ENCODE data around the gene MSH6.

Gene MSH6

GRCh38 chr2:47799031-47799609 lies 16.2 kb downstream of the MSH6 start:
- H3F3A ChIP-seq (ENCODE audit: low read depth): no peaks in the 10 kb centered on the region

GRCh38 chr2:47801118-47801517 lies 18.2 kb downstream of the MSH6 start:
- TF ChIP-seq CTCF (conservative IDR thresholded peaks at IDR 0.05; ENCODE audit: low read length): no peak
- no peak for TF ChIP-seq EZH2phosphoT487 (IDR thresholded peaks at IDR 0.05; ENCODE audit: borderline replicate concordance)
- Histone ChIP-seq H3K9me3 (ENCODE audit: insufficient read depth, low read depth, low read length) (no peaks in the 10 kb centered on the region), H3K9me2 (replicated peaks; ENCODE audit: low read depth, low read length) (no peaks in the 10 kb centered on the region), H4K20me1 (ENCODE audit: insufficient read depth, low read length, poor library complexity, severe bottlenecking) (peaks cover 69% of the 10 kb centered on the region), H3F3A (ENCODE audit: low read depth) (no peaks in the 10 kb centered on the region), H3K79me2 (ENCODE audit: insufficient read depth, low read length) (peaks cover 72% of the 10 kb centered on the region; the same call in 1 of the 2 replicates), H3K27me3 (ENCODE audit: insufficient read depth, low read length, poor library complexity, severe bottlenecking) (no peaks in the 10 kb centered on the region), H3K36me3 (ENCODE audit: insufficient read depth, low read length) (peaks cover 99% of the 10 kb centered on the region), H2AFZ (ENCODE audit: low read length) (no peak overlapping the region), H3K9ac (ENCODE audit: low read depth, low read length, poor library complexity, severe bottlenecking) (no peak overlapping the region), H3K4me3 (ENCODE audit: low read length, poor library complexity, severe bottlenecking) (no peak overlapping the region), H3K4me1 (ENCODE audit: insufficient read depth, low read length, poor library complexity, severe bottlenecking) (no peaks in the 10 kb centered on the region), H3K4me2 (ENCODE audit: low read depth, low read length, poor library complexity, severe bottlenecking) (no peak overlapping the region)

More at GRCh38 chr2:47799031-47799609, 16.2 kb downstream of the MSH6 start:
- H3K9ac ChIP-seq (ENCODE audit: low read depth, low read length, poor library complexity, severe bottlenecking): no peak overlapping the region
- H2AFZ ChIP-seq (ENCODE audit: low read length): no peak overlapping the region
- H3K4me1 ChIP-seq (ENCODE audit: insufficient read depth, low read length, poor library complexity, severe bottlenecking): no peaks in the 10 kb centered on the region
- no peak for TF ChIP-seq CTCF (conservative IDR thresholded peaks at IDR 0.05; ENCODE audit: low read length)
- no peak for TF ChIP-seq EZH2phosphoT487 (IDR thresholded peaks at IDR 0.05; ENCODE audit: borderline replicate concordance)
- peaks cover 98% of the 10 kb centered on the region for H3K36me3 ChIP-seq (ENCODE audit: insufficient read depth, low read length)
- H3K4me2 ChIP-seq (ENCODE audit: low read depth, low read length, poor library complexity, severe bottlenecking): no peak overlapping the region
- H4K20me1 ChIP-seq (ENCODE audit: insufficient read depth, low read length, poor library complexity, severe bottlenecking): peaks cover 76% of the 10 kb centered on the region
- no peaks in the 10 kb centered on the region for H3K9me3 ChIP-seq (ENCODE audit: insufficient read depth, low read depth, low read length)
- no peaks in the 10 kb centered on the region for H3K9me2 ChIP-seq (replicated peaks; ENCODE audit: low read depth, low read length)
- H3K4me3 ChIP-seq (ENCODE audit: low read length, poor library complexity, severe bottlenecking): no peak overlapping the region
- peaks cover 92% of the 10 kb centered on the region for H3K79me2 ChIP-seq (ENCODE audit: insufficient read depth, low read length)
- H3K27me3 ChIP-seq (ENCODE audit: insufficient read depth, low read length, poor library complexity, severe bottlenecking): no peaks in the 10 kb centered on the region

- Histone ChIP-seq H2AFZ (ENCODE audit: low read length) (no peak overlapping the region), H3K4me1 (ENCODE audit: insufficient read depth, low read length, poor library complexity, severe bottlenecking) (no peaks in the 10 kb centered on the region), H3K9me3 (ENCODE audit: insufficient read depth, low read depth, low read length) (no peaks in the 10 kb centered on the region), H3F3A (ENCODE audit: low read depth) (0 out of 2 replicates have a peak, but pooled peaks cover 3% of the 10 kb centered on the region), H3K9ac (ENCODE audit: low read depth, low read length, poor library complexity, severe bottlenecking) (no peak overlapping the region), H3K27me3 (ENCODE audit: insufficient read depth, low read length, poor library complexity, severe bottlenecking) (no peaks in the 10 kb centered on the region), H3K79me2 (ENCODE audit: insufficient read depth, low read length) (peaks cover 51% of the 10 kb centered on the region; the same call in 1 of the 2 replicates), H3K36me3 (ENCODE audit: insufficient read depth, low read length) (peaks cover 99% of the 10 kb centered on the region), H3K4me3 (ENCODE audit: low read length, poor library complexity, severe bottlenecking) (no peak overlapping the region), H3K4me2 (ENCODE audit: low read depth, low read length, poor library complexity, severe bottlenecking) (no peak overlapping the region), H3K9me2 (replicated peaks; ENCODE audit: low read depth, low read length) (no peaks in the 10 kb centered on the region), H4K20me1 (ENCODE audit: insufficient read depth, low read length, poor library complexity, severe bottlenecking) (peaks cover 47% of the 10 kb centered on the region)
- TF ChIP-seq EZH2phosphoT487 (IDR thresholded peaks at IDR 0.05; ENCODE audit: borderline replicate concordance) (no peak), CTCF (conservative IDR thresholded peaks at IDR 0.05; ENCODE audit: low read length) (no peak)
Observed at GRCh38 chr2:47803363-47803762, 20.4 kb downstream of the MSH6 start.
